ENCODE measurements around the gene GAK.

- TF ChIP-seq, protein P1, sequence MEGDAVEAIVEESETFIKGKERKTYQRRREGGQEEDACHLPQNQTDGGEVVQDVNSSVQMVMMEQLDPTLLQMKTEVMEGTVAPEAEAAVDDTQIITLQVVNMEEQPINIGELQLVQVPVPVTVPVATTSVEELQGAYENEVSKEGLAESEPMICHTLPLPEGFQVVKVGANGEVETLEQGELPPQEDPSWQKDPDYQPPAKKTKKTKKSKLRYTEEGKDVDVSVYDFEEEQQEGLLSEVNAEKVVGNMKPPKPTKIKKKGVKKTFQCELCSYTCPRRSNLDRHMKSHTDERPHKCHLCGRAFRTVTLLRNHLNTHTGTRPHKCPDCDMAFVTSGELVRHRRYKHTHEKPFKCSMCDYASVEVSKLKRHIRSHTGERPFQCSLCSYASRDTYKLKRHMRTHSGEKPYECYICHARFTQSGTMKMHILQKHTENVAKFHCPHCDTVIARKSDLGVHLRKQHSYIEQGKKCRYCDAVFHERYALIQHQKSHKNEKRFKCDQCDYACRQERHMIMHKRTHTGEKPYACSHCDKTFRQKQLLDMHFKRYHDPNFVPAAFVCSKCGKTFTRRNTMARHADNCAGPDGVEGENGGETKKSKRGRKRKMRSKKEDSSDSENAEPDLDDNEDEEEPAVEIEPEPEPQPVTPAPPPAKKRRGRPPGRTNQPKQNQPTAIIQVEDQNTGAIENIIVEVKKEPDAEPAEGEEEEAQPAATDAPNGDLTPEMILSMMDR (IDR thresholded peaks at IDR 0.05; ENCODE audit: poor library complexity), result no peak
- TF ChIP-seq EZH2 (IDR thresholded peaks at IDR 0.05; ENCODE audit: borderline replicate concordance) (no peak), EZH2phosphoT487 (IDR thresholded peaks at IDR 0.05; ENCODE audit: low read depth, severe bottlenecking, unreplicated experiment) (no peak)
Measured at GRCh38 chr4:859496-859895, 72.6 kb downstream of the GAK start.

Data from hepatocyte (in vitro differentiated cells).